Femur (tissue), 1 donor: ENCODE results near the gene FYN.

Experiments
- DNase-seq: peaks from one replicate; pipeline ENCODE4 v3.0.0-alpha.2; 2017

FYN gene

GRCh38 chr6:111767752-111768430 lies 105.4 kb downstream of the FYN start:
- DNase-seq, result no peak

DNA sequence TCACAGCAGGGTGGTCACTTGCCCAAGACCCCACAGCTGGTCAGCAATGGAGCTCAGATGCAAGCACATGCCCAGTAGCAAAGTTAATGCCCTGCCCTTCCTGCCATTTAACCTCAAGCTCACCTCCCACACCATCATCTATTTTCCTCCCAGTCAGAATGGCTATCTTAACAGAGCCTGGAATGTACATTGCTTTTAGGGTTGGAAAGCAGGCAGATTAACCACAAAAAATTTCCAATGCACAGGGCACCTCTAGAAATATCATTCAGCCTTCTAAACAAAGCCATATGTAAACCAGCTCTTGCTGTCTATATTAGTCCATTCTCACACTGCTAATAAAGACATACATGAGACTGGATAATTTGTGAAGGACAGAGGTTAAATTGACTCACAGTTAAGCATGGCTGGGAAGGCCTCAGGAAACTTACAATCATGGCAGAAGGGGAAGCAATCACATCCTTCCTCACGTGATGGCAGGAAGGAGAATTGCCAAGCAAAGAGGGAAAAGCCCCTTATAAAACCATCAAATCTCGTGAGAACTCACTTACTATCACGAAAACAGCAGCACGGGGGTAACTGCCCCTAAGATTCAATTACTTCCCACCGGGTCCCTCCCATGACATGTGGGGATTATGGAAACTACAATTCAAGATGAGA lies 106.9 kb downstream of the FYN start:
- no peak for DNase-seq

DNA sequence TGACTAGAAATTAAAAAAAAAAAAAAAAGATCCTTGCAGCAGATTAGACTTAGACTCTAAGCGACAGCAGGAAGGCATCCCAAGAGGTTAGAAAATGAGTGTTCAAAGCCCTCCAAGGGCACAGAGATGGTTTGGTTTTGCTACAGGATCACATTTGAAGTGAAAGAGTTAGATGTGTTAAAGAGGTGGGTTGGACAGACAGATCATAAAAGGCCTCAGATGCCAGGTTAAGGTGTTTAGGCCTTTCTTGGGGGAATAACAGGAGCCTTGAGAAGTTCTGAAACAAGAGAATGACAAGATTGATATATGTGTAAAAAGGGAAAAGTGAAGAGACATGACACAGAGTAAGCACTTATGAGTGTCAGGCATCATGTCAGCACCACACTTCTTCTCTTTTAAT lies 107.5 kb downstream of the FYN start:
- no peak for DNase-seq

DNA sequence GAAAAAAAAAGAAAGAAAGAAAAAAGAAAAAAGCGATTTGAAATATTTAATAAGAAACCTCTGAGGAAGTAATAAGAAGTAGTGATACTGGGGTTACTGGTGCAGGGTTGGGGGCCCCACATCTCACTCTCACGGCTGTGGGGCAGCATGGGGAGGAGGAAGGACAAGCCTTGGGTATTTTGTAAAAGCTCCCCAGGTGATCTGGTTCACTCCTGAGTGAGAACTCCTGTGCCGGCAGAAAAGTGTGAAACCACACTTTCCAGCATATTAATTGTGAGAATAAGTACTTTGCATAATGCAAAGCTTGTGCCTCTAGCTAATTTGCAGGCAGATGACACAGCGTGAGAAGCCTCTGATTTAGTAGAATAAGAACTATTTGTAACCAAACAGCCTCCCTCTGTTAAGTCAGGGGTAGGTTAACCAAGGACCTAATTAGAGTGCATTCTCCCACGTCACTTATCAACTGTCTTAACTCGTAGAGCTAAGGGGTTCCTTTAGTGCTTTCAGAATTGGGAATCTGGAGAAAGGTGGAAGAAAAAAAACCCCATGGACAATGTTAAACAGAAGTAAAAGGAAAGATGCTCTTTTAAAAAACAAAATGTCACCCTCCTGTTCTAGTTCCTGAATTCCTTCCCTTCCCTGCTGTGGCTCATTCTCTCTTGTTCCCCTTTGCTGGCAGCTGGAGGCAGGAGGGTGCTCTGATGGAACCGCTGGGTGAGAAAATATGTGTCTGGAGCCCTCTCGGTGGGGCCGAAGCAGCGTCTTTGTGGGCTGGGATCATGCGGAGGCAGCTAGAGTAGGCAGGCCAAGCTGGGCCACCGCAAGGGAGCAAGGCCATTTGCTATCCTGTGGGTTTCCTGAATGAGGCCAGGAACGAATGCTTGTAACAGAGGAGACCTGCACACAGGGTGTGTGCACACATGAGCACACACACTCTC lies 108.7 kb downstream of the FYN start:
- no peak for DNase-seq

GRCh38 chr6:111763381-111763780 lies 109.9 kb downstream of the FYN start:
- DNase-seq, result no peak

DNA sequence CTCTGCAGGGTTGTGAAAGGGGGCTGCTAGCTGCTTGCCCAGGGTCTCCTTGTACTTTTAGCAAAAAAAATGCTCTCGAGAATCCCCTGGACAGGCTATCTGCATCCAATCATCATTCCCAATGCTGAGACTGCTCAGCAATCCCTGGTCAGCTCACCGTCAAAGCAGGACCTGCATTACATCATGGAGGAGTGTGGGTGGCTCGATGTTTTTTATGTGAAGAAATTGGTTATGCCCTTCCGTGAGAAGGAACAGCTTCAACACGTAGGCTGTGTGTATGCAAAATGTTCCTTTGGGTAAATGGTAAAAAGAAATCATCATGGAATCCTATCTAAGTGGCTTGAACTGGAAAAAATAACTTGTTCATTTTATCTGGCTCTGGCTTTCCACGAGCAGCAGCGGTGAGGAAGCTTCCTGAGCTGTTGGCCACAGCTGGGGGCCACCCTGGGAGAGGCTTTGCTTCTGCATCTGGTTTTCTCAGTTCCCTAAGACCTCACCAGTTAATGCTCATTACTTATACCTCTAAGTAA lies 111.4 kb downstream of the FYN start:
- DNase-seq, result peak; percentile 54

DNA sequence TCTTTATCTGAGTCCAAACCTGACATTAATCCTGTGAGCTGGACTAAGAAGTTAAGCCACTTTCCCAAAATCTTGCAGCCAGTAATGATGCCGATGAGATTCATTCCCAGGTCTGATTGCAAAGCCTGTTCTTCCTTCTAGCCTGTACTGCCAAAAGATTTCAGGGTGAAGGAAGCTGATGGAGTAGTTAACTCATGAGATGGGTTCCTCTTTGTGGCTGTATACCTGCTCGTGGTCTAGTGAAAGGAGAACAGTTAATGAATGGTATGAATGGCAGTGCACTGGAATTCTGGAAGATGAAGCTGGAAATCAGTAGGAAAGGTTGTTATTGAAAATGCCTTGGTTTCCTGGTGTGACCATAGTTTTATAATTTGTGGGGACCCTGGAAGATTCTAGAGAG lies 112.0 kb downstream of the FYN start:
- no peak for DNase-seq

DNA sequence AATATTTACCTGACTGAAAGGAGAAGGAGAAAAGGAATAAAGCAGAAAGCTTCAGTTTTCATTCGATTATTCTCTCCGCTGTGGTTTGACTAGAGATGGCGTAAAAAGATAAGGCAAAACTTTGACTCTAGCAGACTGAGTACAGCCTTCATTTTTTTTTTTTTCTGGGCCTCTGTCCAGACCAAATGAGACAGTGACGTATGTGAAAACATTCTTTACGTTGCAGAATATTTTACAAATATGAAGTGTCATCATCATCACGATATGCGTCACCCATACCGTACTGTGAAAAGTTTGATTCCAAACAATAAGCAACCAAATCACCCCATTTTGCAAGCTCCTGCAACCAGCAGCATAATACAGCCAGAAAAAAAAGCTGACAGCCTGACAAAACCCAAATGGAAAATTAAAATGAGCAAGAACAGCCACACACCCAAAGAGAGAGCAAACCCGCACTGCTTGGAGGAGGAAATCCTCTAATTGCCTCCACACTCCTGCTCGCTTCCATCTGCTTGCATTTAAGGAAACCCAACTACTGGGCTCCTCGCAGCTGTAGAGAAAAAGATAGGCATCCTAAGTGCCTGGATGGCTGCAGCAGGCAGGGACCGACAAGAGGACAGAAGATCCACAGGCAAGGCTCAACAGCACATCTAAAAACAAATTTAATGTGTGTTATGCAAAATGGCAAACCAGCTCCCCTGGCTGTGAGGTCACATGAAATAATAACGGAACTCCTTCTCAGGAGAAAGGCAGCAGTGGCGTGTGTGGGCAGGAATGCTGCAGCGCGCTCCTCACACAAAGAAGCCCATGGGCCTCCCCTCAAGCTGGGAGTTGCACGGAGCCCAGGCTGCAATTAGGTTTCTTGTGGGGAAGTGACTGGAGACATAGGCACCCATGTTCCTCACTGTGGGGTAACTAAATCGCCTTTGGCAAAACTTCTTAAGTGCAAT lies 113.1 kb downstream of the FYN start:
- peak; percentile 68 for DNase-seq

- no peak for DNase-seq
These were observed 113.9 kb downstream of the FYN start for GRCh38 chr6:111759331-111759835.

DNA sequence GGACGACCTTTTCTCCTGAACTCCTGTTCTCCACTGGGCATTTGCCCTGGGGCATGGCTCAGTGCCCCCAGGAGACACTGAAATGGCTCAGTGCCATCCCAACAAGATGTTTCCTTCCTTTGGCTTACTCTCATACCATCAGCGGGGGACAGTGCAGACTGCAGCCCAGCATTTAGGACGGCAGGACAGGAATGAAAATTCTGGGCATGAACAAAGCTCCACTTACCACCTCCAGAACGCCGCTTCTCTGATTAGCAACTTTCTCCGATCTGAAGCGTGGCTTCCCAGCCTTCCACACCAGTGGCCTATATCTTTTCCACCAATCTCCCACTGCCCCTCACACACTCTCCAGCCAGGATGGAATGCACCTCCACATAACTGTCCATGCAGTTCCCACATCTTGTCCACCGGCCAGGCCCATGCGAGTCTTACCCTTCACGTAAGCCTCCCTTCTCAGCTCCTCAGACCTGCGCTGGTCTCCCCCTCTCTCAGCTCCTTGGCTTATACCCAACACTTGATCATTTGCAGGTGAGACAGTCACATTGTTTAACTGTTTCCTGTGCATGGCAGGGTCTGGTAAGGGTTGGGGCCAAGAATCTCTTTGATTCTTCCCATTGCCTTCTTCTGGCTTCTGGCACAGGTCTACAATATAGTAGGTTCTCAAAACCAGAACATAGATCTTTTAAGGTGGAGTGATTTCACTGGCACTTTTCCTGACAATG lies 114.5 kb downstream of the FYN start:
- DNase-seq, result no peak

- DNase-seq, result no peak
These were observed 115.9 kb downstream of the FYN start for GRCh38 chr6:111757342-111757741.

GRCh38 chr6:111754423-111754822 lies 118.8 kb downstream of the FYN start:
- no peak for DNase-seq

- no peak for DNase-seq
These were observed 119.7 kb downstream of the FYN start for GRCh38 chr6:111753573-111753972.

- no peak for DNase-seq
These were observed 120.8 kb downstream of the FYN start for GRCh38 chr6:111752476-111752875.

GRCh38 chr6:111750753-111751673 lies 122.2 kb downstream of the FYN start:
- peak; percentile 47 for DNase-seq

DNA sequence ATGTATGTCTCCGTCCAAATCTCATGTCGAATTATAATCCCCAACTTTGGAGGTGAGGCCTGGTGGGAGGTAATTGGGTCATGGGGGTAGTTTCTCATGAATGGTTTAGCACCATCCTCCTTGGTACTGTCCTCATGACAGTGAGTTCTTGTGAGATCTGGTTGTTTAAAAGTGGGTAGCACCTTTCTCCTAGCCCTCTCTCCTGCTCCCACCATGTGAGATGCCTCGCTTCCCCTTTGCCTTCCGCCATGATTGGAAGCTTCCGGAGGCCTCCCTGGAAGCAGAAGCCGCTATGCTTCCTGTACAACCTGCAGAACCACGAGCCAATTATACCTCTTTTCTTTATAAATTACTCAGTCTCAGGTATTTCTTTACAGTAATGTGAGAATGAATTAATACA lies 123.1 kb downstream of the FYN start:
- no peak for DNase-seq

GRCh38 chr6:111748231-111748647 lies 125.0 kb downstream of the FYN start:
- DNase-seq, result no peak

DNA sequence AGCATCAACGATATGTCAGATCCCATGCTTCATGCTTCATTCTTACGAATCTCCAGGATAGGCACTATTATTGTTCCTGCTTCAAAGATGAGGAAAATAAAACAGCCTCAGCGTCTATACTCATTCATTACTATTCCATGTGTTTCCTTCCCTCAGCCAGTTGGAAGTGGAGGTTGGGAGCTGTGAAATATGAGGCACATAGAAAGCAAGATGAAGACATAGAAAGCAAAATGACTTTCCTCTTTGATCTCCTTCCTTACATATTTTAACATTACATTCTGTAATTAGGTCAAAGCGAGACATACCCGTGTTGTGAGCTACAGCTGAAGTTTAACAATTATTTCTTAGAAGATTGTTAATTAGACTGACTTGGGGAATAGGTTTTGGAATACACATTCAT lies 125.4 kb downstream of the FYN start:
- DNase-seq, result no peak

- no peak for DNase-seq
These were observed 125.9 kb downstream of the FYN start for GRCh38 chr6:111747396-111747795.

DNA sequence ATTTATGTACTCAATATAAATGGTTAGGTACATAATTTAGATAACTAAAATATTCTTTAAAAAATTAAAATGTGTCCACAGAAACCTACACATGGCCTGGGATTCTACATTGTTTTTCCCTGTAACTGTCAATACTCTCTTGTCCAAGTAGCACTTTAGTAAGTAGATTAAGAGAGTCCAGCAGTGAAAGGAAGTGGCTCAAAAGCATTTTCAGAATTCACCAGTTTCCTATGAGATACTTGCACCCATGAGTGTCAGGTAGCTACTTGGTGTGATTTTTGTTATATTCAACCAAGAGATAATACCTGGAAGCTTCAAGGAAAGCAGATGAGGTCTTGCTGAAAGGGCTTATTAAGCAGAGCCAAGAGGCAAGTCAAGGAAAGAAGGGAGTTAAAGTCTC lies 126.3 kb downstream of the FYN start:
- DNase-seq, result no peak
